GM19438 (cell line): Measurements from ENCODE around the gene PLXNA1.

Experiments
- ATAC-seq: cut with Tn5 transposase; IDR thresholded peaks from one replicate; pipeline ENCODE4 v1.9.1; 2021; ENCODE audit warnings: low read depth; ENCODE audit not compliant: unreplicated experiment

The PLXNA1 gene

GRCh38 chr3:127032296-127032990, 49.5 kb downstream of the PLXNA1 start:
- no peak for ATAC-seq
